HepG2 (cell line): ENCODE results near the gene TACC3. TPM values are rescaled to one million over a fixed set of nuclear protein-coding genes. Genes with fewer than 3 reads are reported as not detected.

ENCODE experiments used
- ATF7 ChIP-seq, 2 experiments: fragments of 450-650 bp in 1 of 2; sonication (generic) in 1 of 2; formaldehyde crosslinking in 1 of 2; IDR thresholded peaks; 2 replicates each; pipeline versions ENCODE4 v1.4.0 to v1.6.1; 2016 to 2020; ENCODE audit warnings: antibody characterized with exemption in 1 of 2, mild to moderate bottlenecking in 1 of 2, missing genetic modification reagents in 1 of 2
- BCLAF1 ChIP-seq: fragments of 450-650 bp; IDR thresholded peaks from 2 replicates; pipeline ENCODE4 v1.6.1; 2017; ENCODE audit warnings: mild to moderate bottlenecking
- CSRNP1 ChIP-seq: sonication (generic); formaldehyde crosslinking; IDR thresholded peaks from 2 replicates; pipeline ENCODE4 v1.8.1; 2023; ENCODE audit warnings: mild to moderate bottlenecking, missing genetic modification reagents
- EHMT2 ChIP-seq: fragments of 200-600 bp; sonication (generic); IDR thresholded peaks from 2 replicates; pipeline ENCODE4 v1.7.0; 2017; ENCODE audit warnings: antibody characterized with exemption, low read depth, low read length, borderline replicate concordance
- FOXK2 ChIP-seq: fragments of 450-650 bp; IDR thresholded peaks from 2 replicates; pipeline ENCODE4 v1.6.1; 2016
- HCFC1 ChIP-seq: fragments of 150-350 bp; IDR thresholded peaks from 2 replicates; pipeline ENCODE4 v1.6.1; 2014; ENCODE audit warnings: low read depth, low read length
- KDM4B ChIP-seq: sonication (generic); formaldehyde crosslinking; IDR thresholded peaks from 2 replicates; pipeline ENCODE4 v1.4.0; 2020; ENCODE audit warnings: missing genetic modification reagents
- MZF1 ChIP-seq: sonication (generic); formaldehyde crosslinking; IDR thresholded peaks from 2 replicates; pipeline ENCODE4 v1.8.1; 2023; ENCODE audit warnings: mild to moderate bottlenecking, missing genetic modification reagents, borderline replicate concordance
- NCOA2 ChIP-seq: sonication (generic); formaldehyde crosslinking; IDR thresholded peaks from 2 replicates; pipeline ENCODE4 v1.8.0; 2022; ENCODE audit warnings: inconsistent platforms
- REPIN1 ChIP-seq: sonication (generic); formaldehyde crosslinking; IDR thresholded peaks from 2 replicates; pipeline ENCODE4 v1.8.0; 2022; ENCODE audit warnings: missing genetic modification reagents, low read depth, mild to moderate bottlenecking, borderline replicate concordance
- SALL2 ChIP-seq: sonication (generic); formaldehyde crosslinking; IDR thresholded peaks from 2 replicates; pipeline ENCODE4 v1.8.1; 2023; ENCODE audit warnings: mild to moderate bottlenecking, missing genetic modification reagents, inconsistent platforms
- SAP130 ChIP-seq: IDR thresholded peaks from 2 replicates; pipeline ENCODE4 v1.6.1; 2016; ENCODE audit warnings: low read depth
- SP140L ChIP-seq: sonication (generic); formaldehyde crosslinking; IDR thresholded peaks from 2 replicates; pipeline ENCODE4 v1.4.0; 2020; ENCODE audit warnings: missing genetic modification reagents, borderline replicate concordance
- TARDBP ChIP-seq: sonication (generic); formaldehyde crosslinking; IDR thresholded peaks from 2 replicates; pipeline ENCODE4 v1.8.0; 2022; ENCODE audit warnings: mild to moderate bottlenecking, missing genetic modification reagents
- TP53 ChIP-seq: sonication (generic); formaldehyde crosslinking; conservative IDR thresholded peaks from 2 replicates; pipeline ENCODE4 v1.4.0; 2020; ENCODE audit warnings: missing genetic modification reagents
- ZNF20 ChIP-seq: sonication (generic); formaldehyde crosslinking; IDR thresholded peaks from 2 replicates; pipeline ENCODE4 v1.4.0; 2020; ENCODE audit warnings: mild to moderate bottlenecking, moderate library complexity, missing genetic modification reagents
- ZNF451 ChIP-seq: sonication (generic); formaldehyde crosslinking; IDR thresholded peaks from 2 replicates; pipeline ENCODE4 v1.5.0; 2020; ENCODE audit warnings: mild to moderate bottlenecking, missing genetic modification reagents
- ZNF574 ChIP-seq: sonication (generic); formaldehyde crosslinking; IDR thresholded peaks from 2 replicates; pipeline ENCODE4 v1.4.0; 2020; ENCODE audit warnings: missing genetic modification reagents
- ZNF674 ChIP-seq: sonication (generic); formaldehyde crosslinking; IDR thresholded peaks from 2 replicates; pipeline ENCODE4 v1.5.0; 2020; ENCODE audit warnings: low read depth, mild to moderate bottlenecking, missing genetic modification reagents
- ZNF781 ChIP-seq: sonication (generic); formaldehyde crosslinking; IDR thresholded peaks from 2 replicates; pipeline ENCODE4 v1.5.1; 2020; ENCODE audit warnings: borderline replicate concordance, mild to moderate bottlenecking, missing genetic modification reagents; ENCODE audit errors: not compliant biosample characterization
- polyA plus RNA-seq, 8 experiments: library from polyadenylated mRNA; depleted of rRNA in 3 of 8; stranded (reverse) in 7 of 8; unstranded in 1 of 8; fragments of >200 nt; fragmentation: Illumina TruSeq in 4 of 8; extraction: Trizol in 4 of 8; gene quantifications; 2 replicates each; pipeline versions ENCODE4 v1.2.1 to v1.2.3, GENCODE V29; 2011 to 2016; ENCODE audit warnings: low read depth in 4 of 8, missing spikeins in 1 of 8, mixed read lengths in 1 of 8; ENCODE audit not compliant: insufficient read depth in 1 of 8
- total RNA-seq, 5 experiments: library from RNA; depleted of rRNA; stranded (reverse); fragments of >200 nt; fragmentation: Illumina TruSeq; extraction: Trizol; gene quantifications; 2 replicates each; pipeline ENCODE4 v1.2.3, GENCODE V29; 2016; ENCODE audit warnings: low read depth in 1 of 5
- TF ChIP-seq, protein P1 (sequence below): sonication (generic); formaldehyde crosslinking; IDR thresholded peaks from 2 replicates; pipeline ENCODE4 v1.5.1; 2020; ENCODE audit warnings: missing genetic modification reagents, mild to moderate bottlenecking, borderline replicate concordance

Gene TACC3
- total and polyA plus RNA-seq, 2 of the 13 experiments (the other 11 are each of a cell fraction or from before 2014, with no cell fraction given): 20.3 to 21.2 TPM

DNA sequence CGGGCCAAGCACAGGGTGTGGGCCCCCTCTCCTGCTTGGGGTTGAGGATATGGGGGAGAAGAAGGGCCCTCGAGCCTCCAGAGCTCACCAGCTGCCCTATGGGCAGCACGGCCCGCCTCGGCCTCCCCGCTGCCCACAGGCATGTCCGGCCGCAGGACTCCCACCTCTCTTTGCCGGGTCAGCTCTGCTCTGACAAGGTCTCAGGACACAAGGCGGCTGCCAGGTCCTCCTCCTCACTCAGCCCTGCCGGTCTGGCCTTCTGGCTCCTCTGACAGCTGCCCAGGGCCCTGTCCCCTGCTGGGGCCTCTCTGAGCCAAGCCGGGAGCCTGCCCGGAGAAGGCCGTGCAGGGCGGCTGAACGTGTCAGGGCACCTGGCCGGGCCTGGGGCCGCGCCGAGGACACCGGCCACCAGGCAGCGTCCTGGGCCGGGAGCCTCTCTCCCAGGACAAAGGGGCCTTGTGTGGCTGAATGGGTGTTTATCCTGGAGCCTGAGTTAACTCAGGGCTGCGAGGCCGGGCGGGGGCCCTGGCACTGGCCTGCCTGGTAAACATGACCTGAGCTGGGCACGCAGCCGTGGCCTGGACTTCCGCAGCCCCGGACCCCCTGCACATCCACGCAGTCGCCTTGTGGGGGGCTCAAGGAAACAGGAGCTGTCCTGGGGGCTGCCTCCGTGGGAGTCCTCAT, 25.7 kb downstream of the TACC3 start (continued):
- TF ChIP-seq FOXK2 (peak; percentile 81), SALL2 (CRISPR knock-in tag) (peak; percentile 58; the same call in 1 of the 2 replicates), HCFC1 (no peak), TP53 (CRISPR knock-in tag) (peak; percentile 94), BCLAF1 (no peak), ZNF574 (peak; percentile 43; the same call in 1 of the 2 replicates), TARDBP (CRISPR knock-in tag) (0 out of 2 replicates have a peak, but pooled peaks have one; percentile 61), SAP130 (CRISPR knock-in tag) (peak; percentile 86), NCOA2 (CRISPR knock-in tag) (peak; percentile 65), ZNF451 (CRISPR knock-in tag) (no peak), CSRNP1 (CRISPR knock-in tag) (0 out of 2 replicates have a peak, but pooled peaks have one; percentile 47), ATF7 (IDR thresholded peaks at IDR 0.05) (no peak), ATF7 (CRISPR knock-in tag; IDR thresholded peaks at IDR 0.05) (peak; percentile 74; the same call in 1 of the 2 replicates), MZF1 (CRISPR knock-in tag) (no peak), SP140L (CRISPR knock-in tag) (no peak), KDM4B (CRISPR knock-in tag) (no peak; the same call in 1 of the 2 replicates), ZNF20 (CRISPR knock-in tag) (no peak), REPIN1 (no peak), EHMT2 (no peak), ZNF781 (CRISPR knock-in tag) (peak; percentile 83), ZNF674 (CRISPR knock-in tag) (no peak)
- TF ChIP-seq, protein P1, sequence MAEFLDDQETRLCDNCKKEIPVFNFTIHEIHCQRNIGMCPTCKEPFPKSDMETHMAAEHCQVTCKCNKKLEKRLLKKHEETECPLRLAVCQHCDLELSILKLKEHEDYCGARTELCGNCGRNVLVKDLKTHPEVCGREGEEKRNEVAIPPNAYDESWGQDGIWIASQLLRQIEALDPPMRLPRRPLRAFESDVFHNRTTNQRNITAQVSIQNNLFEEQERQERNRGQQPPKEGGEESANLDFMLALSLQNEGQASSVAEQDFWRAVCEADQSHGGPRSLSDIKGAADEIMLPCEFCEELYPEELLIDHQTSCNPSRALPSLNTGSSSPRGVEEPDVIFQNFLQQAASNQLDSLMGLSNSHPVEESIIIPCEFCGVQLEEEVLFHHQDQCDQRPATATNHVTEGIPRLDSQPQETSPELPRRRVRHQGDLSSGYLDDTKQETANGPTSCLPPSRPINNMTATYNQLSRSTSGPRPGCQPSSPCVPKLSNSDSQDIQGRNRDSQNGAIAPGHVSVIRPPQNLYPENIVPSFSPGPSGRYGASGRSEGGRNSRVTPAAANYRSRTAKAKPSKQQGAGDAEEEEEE (CRISPR knock-in tag): 0 out of 2 replicates have a peak, but pooled peaks have one; percentile 18
